Fibroblast of the aortic adventitia (primary cell): ENCODE measurements around the gene PCOLCE2. TPM values are rescaled to one million over a fixed set of nuclear protein-coding genes. Genes with fewer than 3 reads are reported as not detected.

Source experiments
- DNase-seq: peaks from one replicate; pipeline ENCODE4 v3.0.0-alpha.2; 2010; ENCODE audit warnings: low read depth
- H3K4me3 ChIP-seq: 2 replicates; pipeline ENCODE4 v1.5.1; 2011; ENCODE audit warnings: low read depth, mild to moderate bottlenecking, control low read depth, low read length, moderate library complexity
- CTCF ChIP-seq: IDR thresholded peaks from 2 replicates; pipeline ENCODE4 v1.5.1; 2011; ENCODE audit warnings: mild to moderate bottlenecking, low read length, control low read depth, inconsistent platforms; ENCODE audit not compliant: insufficient read depth
- total RNA-seq: library from RNA; depleted of rRNA; stranded (reverse); fragments of >200 nt; gene quantifications from 2 replicates; pipeline ENCODE4 v1.2.3, GENCODE V29; 2012; ENCODE audit warnings: low replicate concordance

PCOLCE2 gene
- total RNA-seq, result 31.6 and 98.4 TPM in 2 replicates

GRCh38 chr3:142888481-142889211 lies at the start of gene PCOLCE2:
TSS of gene PCOLCE2 (minus strand) at chr3:142889083. CDS start at chr3:142888896, 187 bp downstream.
- H3K4me3 ChIP-seq, result peak within 1 kb of the TSS; percentile 74
- DNase-seq, result peak; percentile 28
- no peak for TF ChIP-seq CTCF

GRCh38 chr3:142935963-142936362 lies 47.1 kb upstream of the PCOLCE2 start:
- DNase-seq, result peak; percentile 15
- no peak overlapping the region for H3K4me3 ChIP-seq
- no peak for TF ChIP-seq CTCF

- no peak overlapping the region for H3K4me3 ChIP-seq
- no peak for TF ChIP-seq CTCF
- no peak for DNase-seq
These were observed 46.0 kb upstream of the PCOLCE2 start for GRCh38 chr3:142934887-142935269.

- DNase-seq, result no peak
- no peak for TF ChIP-seq CTCF
- H3K4me3 ChIP-seq, result no peak overlapping the region
These were observed 45.4 kb upstream of the PCOLCE2 start for GRCh38 chr3:142934128-142934886.

GRCh38 chr3:142931222-142931621 lies 42.3 kb upstream of the PCOLCE2 start:
- no peak for DNase-seq
- no peak for TF ChIP-seq CTCF
- no peak overlapping the region for H3K4me3 ChIP-seq

- H3K4me3 ChIP-seq, result no peak overlapping the region
- TF ChIP-seq CTCF, result peak; percentile 22
- peak; percentile 47 for DNase-seq
These were observed 41.6 kb upstream of the PCOLCE2 start for GRCh38 chr3:142930463-142930862.
